ENCODE measurements around the gene TXNDC2. TPM values are rescaled to one million over a fixed set of nuclear protein-coding genes. Genes with fewer than 3 reads are reported as not detected.
"Not testable (repeated sequence)": the region's sequence is repeated elsewhere in the genome, so short reads cannot be mapped to it uniquely, and the experiment has no call there.

TXNDC2 gene
- total RNA-seq, 1 experiment from 2014 or later, result not detected

GRCh38 chr18:9876867-9877654 lies 8.7 kb upstream of the TXNDC2 start:
- DNase-seq (ENCODE audit: low spot score), result no peak
- in situ Hi-C loops (cut with HindIII; ENCODE audit: low sequenced_read_pairs), result no loop called here

GRCh38 chr18:9877655-9878014 lies 8.1 kb upstream of the TXNDC2 start:
- in situ Hi-C loops (cut with HindIII; ENCODE audit: low sequenced_read_pairs), result no loop called here
- no peak for DNase-seq (ENCODE audit: low spot score)

GRCh38 chr18:9878095-9878494 lies 7.7 kb upstream of the TXNDC2 start:
- DNase-seq (ENCODE audit: low spot score), result no peak
- in situ Hi-C loops (cut with HindIII; ENCODE audit: low sequenced_read_pairs), result no loop called here

GRCh38 chr18:9878783-9879242 lies 7.0 kb upstream of the TXNDC2 start:
- no peak for DNase-seq (ENCODE audit: low spot score)
- in situ Hi-C loops (cut with HindIII; ENCODE audit: low sequenced_read_pairs), result no loop called here

- in situ Hi-C loops (cut with HindIII; ENCODE audit: low sequenced_read_pairs), result no loop called here
- no peak for DNase-seq (ENCODE audit: low spot score)
Measured at GRCh38 chr18:9884090-9884489, 1.7 kb upstream of the TXNDC2 start.

- in situ Hi-C loops (cut with HindIII; ENCODE audit: low sequenced_read_pairs), result no loop called here
- DNase-seq (ENCODE audit: low spot score), result no peak
Measured at GRCh38 chr18:9884532-9885140, 1.1 kb upstream of the TXNDC2 start.

- in situ Hi-C loops (cut with HindIII; ENCODE audit: low sequenced_read_pairs), result no loop called here
Measured at GRCh38 chr18:9886005-9886348, 204 bp downstream of the TXNDC2 start.

GRCh38 chr18:9887992-9888391 lies 2.2 kb downstream of the TXNDC2 start:
- no peak for DNase-seq (ENCODE audit: low spot score)
- in situ Hi-C loops (cut with HindIII; ENCODE audit: low sequenced_read_pairs), result no loop called here

More at GRCh38 chr18:9886005-9886348, 204 bp downstream of the TXNDC2 start:
- DNase-seq (ENCODE audit: low spot score), result no peak

GRCh38 chr18:9890196-9890595 lies 4.4 kb downstream of the TXNDC2 start:
- in situ Hi-C loops (cut with HindIII; ENCODE audit: low sequenced_read_pairs), result no loop called here
- no peak for DNase-seq (ENCODE audit: low spot score)

- in situ Hi-C loops (cut with HindIII; ENCODE audit: low sequenced_read_pairs), result no loop called here
Measured at GRCh38 chr18:9890957-9891356, 5.2 kb downstream of the TXNDC2 start.

GRCh38 chr18:9891515-9891914 lies 5.7 kb downstream of the TXNDC2 start:
- in situ Hi-C loops (cut with HindIII; ENCODE audit: low sequenced_read_pairs); DNase-seq (ENCODE audit: low spot score): not testable (repeated sequence)

More at GRCh38 chr18:9890957-9891356, 5.2 kb downstream of the TXNDC2 start:
- DNase-seq (ENCODE audit: low spot score), result no peak

- DNase-seq (ENCODE audit: low spot score), result no peak
- in situ Hi-C loops (cut with HindIII; ENCODE audit: low sequenced_read_pairs), result no loop called here
Measured at GRCh38 chr18:9894454-9895068, 8.8 kb downstream of the TXNDC2 start.

GRCh38 chr18:9897129-9897528 lies 11.4 kb downstream of the TXNDC2 start:
- DNase-seq (ENCODE audit: low spot score), result no peak

GRCh38 chr18:9897787-9898291 lies 12.1 kb downstream of the TXNDC2 start:
- DNase-seq (ENCODE audit: low spot score); in situ Hi-C loops (cut with HindIII; ENCODE audit: low sequenced_read_pairs): not testable (repeated sequence)

More at GRCh38 chr18:9897129-9897528, 11.4 kb downstream of the TXNDC2 start:
- in situ Hi-C loops (cut with HindIII; ENCODE audit: low sequenced_read_pairs), result no loop called here

- in situ Hi-C loops (cut with HindIII; ENCODE audit: low sequenced_read_pairs), result no loop called here
- DNase-seq (ENCODE audit: low spot score), result no peak
Measured at GRCh38 chr18:9898792-9899549, 13.2 kb downstream of the TXNDC2 start.

- in situ Hi-C loops (cut with HindIII; ENCODE audit: low sequenced_read_pairs); DNase-seq (ENCODE audit: low spot score): not testable (repeated sequence)
Measured at GRCh38 chr18:9899550-9899930, 13.8 kb downstream of the TXNDC2 start.

GRCh38 chr18:9900699-9901098 lies 14.9 kb downstream of the TXNDC2 start:
- no peak for DNase-seq (ENCODE audit: low spot score)
- in situ Hi-C loops (cut with HindIII; ENCODE audit: low sequenced_read_pairs), result no loop called here

GRCh38 chr18:9901377-9901776 lies 15.6 kb downstream of the TXNDC2 start:
- DNase-seq (ENCODE audit: low spot score), result no peak
- in situ Hi-C loops (cut with HindIII; ENCODE audit: low sequenced_read_pairs), result no loop called here

GRCh38 chr18:9902264-9902663 lies 16.5 kb downstream of the TXNDC2 start:
- DNase-seq (ENCODE audit: low spot score); in situ Hi-C loops (cut with HindIII; ENCODE audit: low sequenced_read_pairs): not testable (repeated sequence)

Measured in G401 (cell line).